DMS 273 (cell line): ENCODE data around the gene CSNK1A1.
A peak's percentile ranks its signal among the peaks of the same experiment; 100 is the strongest.
"Not testable (repeated sequence)": the region's sequence is repeated elsewhere in the genome, so short reads cannot be mapped to it uniquely, and the experiment has no call there.

Experiments
- DNase-seq: peaks from one replicate; lab custom pipeline; 2025; ENCODE audit not compliant: unreplicated experiment; lab: John Stamatoyannopoulos, UW

The CSNK1A1 gene

DNA sequence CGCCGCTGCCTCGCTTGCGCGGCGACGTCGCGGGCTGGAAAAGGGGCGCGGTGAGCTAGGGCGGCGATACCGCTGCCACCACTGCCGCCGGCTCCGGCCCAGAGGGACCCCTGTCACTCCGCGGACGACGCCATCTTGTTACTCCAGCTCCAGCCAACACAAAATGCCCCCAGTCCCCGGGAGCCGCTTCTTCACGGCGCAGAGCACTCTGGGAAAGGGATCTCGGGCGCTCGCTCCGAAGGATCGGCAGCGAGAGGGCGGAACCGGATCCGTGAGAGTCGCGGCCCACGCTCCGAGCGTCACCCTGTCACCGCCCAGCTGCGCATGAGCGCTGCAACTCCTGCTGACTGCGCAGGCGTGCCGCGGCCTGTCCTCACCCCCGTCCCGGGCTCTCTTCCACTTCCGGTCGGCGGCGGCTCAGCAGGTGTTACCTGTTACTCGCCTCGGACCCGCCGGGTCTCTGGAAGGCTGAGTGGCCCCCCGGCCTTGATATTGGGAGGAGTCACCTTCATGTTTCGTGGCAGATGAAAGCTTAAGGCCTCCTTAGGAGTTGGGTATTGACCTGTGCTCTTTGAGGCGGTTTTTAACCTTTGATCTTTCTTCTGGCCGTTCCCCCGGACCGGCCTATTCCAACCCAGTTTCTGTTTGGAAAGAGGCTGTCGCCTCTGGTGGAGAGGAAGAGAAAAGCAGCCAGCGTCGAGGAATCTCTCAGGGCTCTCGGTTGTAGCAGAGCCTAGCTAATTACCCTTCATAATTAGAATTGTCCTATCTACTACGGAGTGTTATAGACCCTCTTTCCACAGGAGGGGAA is at the start of gene CSNK1A1:
CSNK1A1 (minus strand) TSS at position 213 of the 811 bp plus-strand sequence. CDS start 475 bp downstream, outside the sequence.
- DNase-seq: peak; percentile 100

DNA sequence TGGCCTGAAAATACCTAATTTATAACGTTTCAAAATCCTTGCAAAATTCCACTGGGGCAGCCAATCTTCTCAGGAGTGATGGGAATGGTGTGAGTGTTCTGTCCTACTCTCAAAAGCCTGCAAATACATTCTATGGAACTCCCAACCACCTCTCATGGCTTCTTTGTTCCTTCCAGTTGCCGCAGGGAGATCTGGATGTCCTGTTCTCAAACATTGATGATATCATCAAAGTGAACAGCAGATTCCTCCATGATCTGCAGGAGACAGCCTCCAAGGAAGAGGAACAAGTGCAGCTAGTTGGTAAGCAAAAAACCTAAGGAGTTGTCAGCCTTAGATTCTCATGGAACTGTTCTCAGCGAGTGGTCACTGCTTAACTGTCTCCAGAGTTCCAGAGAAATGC is 49.7 kb upstream of the CSNK1A1 start:
- no peak for DNase-seq

DNA sequence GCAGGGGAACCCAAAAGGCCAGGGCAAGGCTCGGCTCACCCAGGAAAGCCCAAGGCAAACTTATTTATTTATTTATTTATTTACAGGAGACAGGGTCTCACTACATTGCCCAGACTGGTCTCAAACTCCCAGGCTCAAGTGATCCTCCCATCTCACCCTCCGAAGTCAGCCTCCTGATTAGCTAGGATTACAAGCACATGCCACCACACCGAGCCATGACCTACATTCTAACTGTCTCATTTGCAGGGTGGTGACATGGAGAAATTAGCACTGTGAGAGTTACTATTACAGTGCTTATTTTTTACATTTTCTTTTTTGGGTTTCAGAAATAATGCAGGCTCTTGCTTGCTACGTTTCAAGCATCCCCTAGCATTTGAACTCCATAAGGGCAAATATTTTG is 48.1 kb upstream of the CSNK1A1 start:
- no peak for DNase-seq

DNA sequence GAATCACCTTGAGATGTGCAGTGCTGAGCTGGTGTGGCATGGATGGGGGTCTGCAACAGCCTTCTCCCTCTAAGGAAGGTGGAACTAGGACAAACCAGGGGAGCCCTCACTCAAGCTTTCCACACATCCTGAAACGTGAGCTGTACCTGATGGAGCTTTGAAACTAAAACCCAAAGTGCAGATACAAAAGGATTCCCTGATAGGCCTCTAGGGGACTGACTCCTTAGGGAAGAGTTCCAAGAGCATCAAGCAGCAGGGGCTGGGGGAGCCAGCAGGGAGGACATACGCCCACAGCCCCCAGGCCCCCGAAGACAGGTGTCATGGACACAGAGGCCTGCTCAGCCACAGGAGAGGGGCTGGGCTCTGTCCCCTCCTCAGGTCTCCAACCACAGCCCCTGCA is 47.7 kb upstream of the CSNK1A1 start:
- no peak for DNase-seq

DNA sequence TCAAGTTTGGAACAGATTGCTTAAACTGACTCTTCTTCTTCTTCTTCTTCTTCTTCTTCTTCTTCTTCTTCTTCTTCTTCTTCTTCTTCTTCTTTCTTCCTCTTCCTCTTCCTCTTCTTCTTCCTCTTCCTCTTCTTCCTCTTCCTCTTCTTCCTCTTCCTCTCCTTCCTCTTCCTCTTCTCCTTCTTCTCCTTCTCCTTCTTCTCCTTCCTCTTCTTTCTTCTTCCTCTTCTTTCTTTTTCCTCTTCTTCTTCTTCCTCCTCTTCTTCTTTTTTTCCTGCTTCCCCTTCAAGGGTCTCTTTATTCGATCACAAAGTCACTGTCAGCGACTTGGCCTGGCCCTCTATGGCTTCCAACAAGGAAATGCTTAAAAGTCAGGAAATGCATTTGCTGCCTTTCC is 47.0 kb upstream of the CSNK1A1 start:
- not testable (repeated sequence) for DNase-seq

DNA sequence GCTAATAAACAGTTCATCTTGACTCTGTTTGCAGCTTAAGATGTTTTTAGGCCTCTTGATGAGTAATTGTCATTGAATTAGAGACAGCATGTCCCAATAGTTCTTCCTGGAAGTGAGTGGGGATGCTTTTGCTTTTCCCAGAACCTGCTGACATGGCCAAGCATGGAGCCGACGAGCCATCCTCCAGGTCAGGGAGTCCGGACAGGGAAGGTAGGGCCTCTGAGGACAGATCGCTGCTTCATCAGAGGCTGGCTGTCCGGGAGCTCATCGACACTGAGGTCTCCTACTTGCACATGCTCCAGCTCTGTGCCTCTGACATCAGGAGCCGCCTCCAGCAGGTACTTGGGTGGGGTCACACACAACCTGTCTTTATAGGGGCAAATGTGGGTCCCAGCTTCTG is 46.4 kb upstream of the CSNK1A1 start:
- no peak for DNase-seq

DNA sequence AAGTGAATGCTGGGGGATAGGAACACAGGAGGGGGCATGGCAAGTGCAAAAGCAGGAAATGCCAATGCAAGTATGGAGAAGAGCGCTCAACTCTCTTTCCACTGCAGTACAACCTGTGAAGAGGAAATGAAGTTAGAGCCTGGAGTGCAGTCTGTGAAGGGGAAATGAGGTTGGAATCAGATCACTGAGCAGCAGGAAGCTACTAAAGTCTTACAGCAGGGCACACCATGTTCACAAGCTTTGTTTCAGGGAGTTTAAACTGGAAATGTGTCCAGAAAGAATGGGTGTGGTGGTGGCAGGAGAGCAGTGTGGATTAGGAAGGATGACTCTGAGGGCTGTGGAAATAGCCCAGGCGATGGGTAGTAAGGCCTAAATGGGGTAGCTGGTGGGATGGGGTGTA is 45.5 kb upstream of the CSNK1A1 start:
- DNase-seq: no peak

DNA sequence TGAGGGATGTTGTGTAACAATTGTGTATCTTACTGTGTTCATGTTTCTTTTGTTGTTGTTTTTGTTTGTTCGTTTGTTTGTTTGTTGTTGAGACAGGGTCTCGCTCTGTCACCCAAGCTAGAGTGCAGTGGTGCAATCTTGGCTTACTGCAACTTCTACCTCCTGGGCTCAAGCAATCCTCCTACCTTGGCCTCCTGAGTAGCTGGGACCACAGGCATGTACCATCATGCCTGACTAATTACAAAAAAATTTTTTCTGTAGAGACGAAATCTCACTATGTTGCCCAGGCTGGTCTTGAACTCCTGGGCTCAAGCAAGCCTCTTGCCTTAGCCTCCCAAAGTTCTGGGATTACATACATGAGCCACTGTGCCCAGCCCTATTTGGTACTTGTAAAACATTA is 43.9 kb upstream of the CSNK1A1 start:
- not testable (repeated sequence) for DNase-seq

DNA sequence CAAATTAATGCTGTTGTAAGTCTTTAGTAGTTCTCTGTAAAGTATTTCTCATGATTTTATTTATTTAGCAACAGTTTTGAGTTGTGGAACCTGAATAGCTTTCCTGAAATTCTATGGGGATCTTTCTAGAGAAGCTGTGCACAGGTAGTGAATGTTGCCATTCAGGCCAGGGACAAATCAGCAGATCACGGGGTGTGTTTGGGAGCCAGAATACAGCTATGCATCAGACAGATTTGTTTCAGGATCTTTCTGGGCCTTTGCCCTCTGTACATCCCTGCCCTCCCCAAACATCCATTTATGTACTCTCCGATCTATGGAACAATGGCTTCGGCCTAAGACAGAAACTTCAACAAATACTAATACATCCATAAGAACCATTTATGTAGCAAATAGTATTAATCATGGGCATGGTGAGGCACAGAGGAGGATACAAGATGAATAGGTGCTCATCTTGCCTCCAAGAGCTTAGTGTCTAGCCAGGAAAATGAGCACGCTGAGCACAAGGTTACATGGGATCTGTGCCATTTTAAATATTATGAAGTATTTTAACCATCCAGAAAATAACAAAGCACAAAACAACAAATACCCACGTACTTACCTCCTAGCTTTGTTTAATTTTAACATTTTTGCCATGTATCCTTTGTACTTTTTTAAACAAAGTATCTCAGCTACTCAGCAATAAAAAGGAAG is 43.1 kb upstream of the CSNK1A1 start:
- no peak for DNase-seq

DNA sequence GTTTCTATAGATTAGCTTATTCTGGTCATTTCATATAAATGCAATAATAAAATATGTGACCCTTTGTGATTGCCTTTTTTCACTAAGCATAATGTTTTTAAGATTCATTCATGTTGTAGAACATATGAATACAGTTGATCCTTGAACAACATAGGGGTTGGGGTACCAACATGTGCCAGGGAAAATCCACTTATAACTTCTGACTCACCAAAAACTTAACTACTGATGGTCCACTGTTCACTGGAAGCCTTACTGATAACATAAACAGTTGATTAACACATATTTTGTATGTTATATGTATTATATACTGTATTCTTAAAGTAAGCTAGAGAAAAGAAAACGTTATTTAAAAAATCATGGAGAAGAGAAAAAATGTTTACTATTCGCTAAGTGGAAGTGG is 42.1 kb upstream of the CSNK1A1 start:
- no peak for DNase-seq

DNA sequence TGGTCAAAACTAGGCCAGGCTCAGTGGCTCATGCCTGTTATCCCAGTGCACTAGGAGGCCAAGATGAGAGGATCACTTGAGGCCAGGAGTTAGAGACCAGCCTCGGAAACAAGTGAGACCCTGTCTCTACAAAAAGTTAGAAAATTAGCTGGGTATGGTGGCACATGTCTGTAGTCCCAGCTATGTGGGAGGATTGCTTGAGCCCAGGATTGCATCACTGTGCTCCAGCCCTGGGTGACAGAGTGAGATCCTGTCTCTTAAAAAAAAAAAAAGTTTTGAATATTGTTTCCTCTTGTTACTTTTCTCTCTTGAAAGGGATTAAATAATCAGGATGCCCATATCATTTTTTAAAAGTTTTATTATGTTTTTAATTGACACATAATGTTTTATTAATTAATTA is 37.7 kb upstream of the CSNK1A1 start:
- no peak for DNase-seq

DNA sequence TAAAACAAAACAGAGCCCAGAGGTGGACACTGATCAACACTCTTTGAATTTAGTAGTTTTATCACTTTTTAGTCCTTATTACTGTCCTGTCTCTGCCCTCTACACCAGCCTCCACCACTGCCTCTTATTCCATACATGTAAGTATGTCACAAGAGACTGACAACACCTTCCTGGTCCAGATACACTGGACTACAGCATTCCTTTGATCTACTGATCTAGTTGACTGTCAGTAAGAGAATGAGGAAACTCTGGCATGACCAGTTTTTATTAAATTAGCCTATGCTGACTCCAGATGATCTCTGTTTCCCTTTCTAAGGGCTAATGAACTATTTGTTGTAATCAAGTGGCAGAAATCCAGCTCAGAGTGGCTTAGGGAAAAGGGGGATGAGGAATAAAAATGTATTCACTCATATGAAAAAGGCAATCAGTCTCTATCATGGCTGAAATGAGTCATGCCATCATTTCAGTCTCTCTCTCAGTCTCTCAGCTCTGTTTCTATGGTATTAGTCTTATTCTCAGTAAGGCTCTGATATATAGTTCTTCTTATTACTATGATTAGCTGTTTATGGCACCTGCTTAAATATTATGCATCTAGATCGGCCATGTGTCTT is 35.6 kb upstream of the CSNK1A1 start:
- no peak for DNase-seq

DNA sequence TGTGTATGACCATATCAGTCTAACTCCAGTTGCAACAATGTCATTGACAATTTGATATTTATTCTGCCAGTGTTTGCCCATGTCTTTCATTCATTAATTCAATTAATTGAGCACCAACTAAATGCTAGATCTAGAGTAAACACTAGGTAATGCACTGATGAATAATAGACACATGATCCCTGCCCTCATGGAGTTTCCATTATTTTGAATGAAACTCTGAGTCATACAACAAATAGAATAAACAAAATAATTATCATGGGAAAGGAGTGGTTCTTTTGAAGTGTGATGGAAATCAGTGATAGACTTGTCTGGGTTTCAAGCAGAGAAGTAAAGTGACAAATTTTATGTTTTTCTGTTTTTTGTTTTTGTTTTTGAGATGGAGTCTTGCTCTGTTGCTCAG is 34.7 kb upstream of the CSNK1A1 start:
- DNase-seq: no peak

DNA sequence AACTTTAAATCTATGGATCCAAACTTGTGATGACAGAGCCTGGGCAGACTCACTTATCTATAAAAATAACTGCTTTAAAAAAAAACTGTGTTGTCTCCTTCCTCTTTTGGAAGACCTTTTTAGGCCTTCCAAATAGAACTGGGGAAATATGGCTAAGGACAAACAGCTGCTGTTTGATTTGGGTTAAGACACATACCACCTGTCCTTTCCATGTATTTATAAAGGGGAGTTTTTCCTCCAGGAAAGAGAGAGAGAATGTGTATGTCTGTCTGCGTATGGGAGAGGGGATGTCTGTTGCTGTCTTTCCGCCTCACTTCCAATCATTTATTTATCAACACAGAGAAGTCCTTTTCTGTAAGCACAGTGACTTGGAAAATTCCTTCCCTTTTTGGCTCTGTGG is 32.9 kb upstream of the CSNK1A1 start:
- DNase-seq: peak; percentile 64

DNA sequence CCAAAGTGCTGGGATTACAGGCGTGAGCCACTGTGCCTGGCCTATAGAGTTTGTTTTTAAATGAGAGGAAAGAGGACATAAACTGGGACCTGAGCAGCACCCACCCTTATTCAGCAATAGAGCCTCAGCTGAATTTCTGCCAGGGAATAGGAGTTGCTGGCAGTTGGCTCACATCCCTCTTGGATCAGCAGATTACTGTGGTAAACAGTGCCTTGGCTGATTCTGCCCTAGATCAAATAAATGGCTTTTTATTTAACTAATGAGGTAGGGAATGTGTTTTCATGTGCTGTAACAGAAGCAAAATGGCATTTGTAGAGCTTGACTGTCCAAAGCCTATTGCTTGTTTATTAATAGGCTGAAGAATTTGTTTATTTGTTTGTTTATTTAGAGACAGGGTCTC is 32.2 kb upstream of the CSNK1A1 start:
- DNase-seq: peak; percentile 64

DNA sequence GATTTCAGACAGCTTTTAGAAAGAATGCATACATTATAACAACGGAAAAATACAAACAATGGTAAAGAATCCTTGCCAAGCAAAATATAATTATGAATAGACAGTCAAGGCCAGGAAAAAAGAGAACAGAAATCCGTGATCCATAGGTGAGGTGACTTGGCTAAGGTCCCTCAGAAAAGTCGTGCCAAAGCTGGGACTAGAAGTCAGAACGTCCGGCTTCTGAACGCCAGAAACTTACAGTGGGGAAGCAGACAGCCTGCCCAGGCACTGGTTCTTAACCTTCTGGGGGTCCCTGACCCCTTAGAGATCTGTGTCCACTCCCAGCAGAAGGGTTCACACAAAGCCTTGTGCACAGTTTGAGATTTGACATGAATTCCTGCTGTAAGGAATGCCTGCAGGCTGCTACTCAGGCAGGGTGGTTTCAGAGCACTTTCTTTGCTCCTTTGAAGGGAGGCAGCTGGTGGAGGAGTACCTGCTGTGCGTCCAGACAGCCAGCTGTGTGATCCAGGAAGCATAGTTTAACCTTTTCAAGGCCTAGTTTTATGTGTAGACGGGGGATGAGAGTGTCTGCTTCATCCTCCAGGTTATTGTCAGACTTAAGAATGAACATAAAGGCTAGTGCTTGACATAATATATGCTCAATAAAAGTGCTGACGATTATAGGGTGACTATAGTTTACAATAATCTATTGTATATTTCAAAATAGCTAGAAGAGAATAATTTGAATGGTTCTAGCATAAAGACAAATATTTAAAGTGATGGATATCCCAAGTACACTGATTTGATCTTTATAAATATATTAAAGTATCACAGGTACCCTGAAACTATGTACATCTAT is 30.9 kb upstream of the CSNK1A1 start:
- DNase-seq: peak; percentile 91

DNA sequence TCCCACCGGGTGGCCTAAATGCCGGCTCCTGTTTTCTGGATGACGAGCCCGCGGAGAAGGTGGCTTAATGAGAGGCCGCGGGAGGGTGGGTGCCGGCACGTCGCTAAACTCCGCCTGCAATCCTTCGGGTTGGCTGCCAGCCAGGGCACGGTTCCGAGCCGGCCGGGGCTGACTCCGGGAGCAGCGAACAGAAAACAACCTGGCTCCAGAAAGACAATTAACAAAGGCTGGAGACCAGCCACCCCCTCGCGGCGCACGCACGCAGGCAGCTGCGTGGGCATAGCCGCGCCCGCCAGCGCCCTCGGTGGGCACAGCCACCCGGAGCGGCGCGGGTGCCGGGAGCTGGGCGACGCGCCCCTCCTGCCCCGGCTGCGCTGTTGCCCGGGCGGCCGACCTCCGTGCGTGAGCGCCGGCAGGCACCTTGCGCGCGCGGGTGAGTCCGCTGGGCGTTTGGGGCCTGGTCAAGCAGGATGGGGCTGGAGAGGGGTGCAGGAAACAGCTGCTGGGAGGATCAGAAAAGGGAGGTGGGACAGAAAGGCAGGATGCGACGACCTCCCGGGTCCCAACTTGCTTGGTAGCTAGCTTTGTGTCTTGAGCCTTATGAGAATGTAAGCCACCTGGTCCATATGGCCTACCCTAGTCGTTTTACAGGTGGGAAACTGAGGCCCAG is 30.1 kb upstream of the CSNK1A1 start, which contains the start of gene ARHGEF37:
ARHGEF37 (plus strand) TSS at position 307 of the 670 bp plus-strand sequence. CDS start 16,272 bp downstream, outside the sequence.
- peak; percentile 81 for DNase-seq

DNA sequence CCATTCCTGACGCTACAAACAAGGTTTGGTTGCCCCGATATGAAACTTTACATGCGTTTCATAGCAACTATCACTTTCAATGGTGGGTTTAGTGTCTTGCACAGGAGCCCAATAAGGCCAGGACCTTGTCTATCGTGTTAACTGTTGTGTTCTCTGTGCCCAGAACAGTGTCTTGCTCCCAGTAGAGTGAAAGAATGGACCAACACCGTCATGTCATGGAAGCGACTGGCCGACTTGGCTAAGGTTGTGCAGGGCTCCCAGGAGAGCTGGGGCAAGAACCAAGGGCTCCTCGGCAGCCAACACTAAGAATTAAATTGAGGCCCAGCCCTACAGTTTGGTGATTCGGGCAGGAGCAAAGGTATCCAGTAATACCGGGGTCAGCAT is 29.6 kb upstream of the CSNK1A1 start:
- DNase-seq: no peak

DNA sequence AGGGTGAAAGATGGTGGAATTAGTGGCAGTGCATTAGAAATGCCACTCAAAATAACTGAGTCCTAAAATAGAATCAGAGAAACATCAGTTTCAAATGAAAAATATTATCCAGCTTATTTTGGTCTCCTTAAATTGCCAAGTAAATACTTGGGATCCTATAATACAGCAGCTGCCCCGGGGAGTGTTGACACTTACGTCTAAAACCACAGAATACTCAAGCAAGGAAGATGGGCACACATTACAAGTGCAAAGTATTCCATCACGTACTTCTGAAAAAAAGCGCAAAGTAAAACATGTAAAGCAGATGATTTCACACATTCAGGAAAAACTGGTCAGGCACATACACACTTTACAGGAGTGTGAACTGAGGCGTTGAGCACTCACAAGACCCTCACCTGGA is 27.7 kb upstream of the CSNK1A1 start:
- no peak for DNase-seq

DNA sequence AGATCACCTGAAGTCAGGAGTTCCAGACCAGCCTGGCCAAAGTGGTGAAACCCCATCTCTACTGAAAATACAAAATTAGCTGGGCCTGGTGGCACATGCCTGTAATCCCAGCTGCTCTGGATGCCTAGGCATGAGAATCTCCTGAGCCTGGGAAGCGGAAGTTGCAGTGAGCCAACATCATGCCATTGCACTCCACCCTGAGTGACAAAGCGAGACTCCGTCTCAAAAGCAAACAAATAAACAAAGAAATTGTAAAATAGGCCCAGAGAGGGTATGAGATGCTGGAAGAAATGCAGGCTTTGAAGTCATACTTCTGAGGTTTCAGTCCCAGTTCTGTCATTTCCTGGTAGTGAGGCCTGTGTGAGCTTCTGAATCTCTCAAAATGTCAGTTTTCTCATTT is 24.8 kb upstream of the CSNK1A1 start:
- DNase-seq: no peak

DNA sequence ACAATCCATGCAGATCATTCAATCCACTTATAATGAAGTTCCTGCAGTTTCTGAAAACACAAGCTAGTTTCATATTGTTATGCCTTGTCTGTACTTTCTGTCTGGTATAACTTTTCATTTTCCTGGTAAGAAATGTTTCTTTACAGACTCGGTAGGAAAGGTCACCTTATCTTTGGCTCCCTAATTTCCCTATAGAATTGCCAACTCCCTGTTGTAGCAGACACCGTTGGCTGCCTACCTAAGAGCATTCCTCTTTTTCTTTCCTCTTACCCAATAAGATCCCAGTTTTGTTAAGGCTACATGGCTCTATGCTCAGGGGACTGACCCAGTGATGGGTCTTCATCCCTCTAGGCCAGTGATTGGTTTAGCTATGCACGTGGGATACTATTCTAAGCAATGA is 23.9 kb upstream of the CSNK1A1 start:
- no peak for DNase-seq
